HepG2 (cell line): Measurements from ENCODE around the gene TMEM154. TPM values are rescaled to one million over a fixed set of nuclear protein-coding genes. Genes with fewer than 3 reads are reported as not detected.

Source experiments
- ATAC-seq: fragments of 200-7000 bp; cut with Tn5 transposase; 3 replicates; pipeline ENCODE4 v1.9.1; 2020; ENCODE audit warnings: mild to moderate bottlenecking, moderate library complexity
- BruUV-seq: library from RNA; stranded (reverse); fragments of 400-500 nt; replicated peaks from 2 replicates; lab custom pipeline; 2021; lab: Mats Ljungman, UMichigan
- CTCF ChIA-PET: fragments of 300-600 bp; formaldehyde crosslinking; extraction: SDS; loops from one replicate; lab custom pipeline; 2021; ENCODE audit warnings: low total read pairs, inconsistent platforms, low intra/inter-chr PET ratio; lab: Yijun Ruan, JAX
- POLR2A ChIA-PET: fragments of 350-600 bp; sonication (Branson Sonifier 250); formaldehyde crosslinking; loops from one replicate; lab custom pipeline; 2020; ENCODE audit warnings: antibody characterized with exemption, inconsistent platforms; lab: Yijun Ruan, JAX
- DNase-seq: peaks from one replicate; pipeline ENCODE4 v3.0.0-alpha.2; 2015; ENCODE audit warnings: low spot score
- FAIRE-seq: peaks from 3 replicates; lab custom pipeline; 2011; peaks lifted over from hg19 to GRCh38; lab: Jason Lieb, UNC
- H2AFZ ChIP-seq: one replicate; pipeline ENCODE4 v1.6.1; 2011; ENCODE audit warnings: low read length, inconsistent platforms
- H3K27ac ChIP-seq: fragments of 300-600 bp; 3 replicates; pipeline ENCODE4 v1.8.0; 2011; ENCODE audit warnings: mixed run types, mild to moderate bottlenecking, mixed read lengths, low read length, inconsistent platforms; ENCODE audit not compliant: insufficient read depth; ENCODE audit errors: extremely low read length
- H3K27me3 ChIP-seq, 2 experiments: fragments of 200-600 bp in 1 of 2; 2 replicates in 1 of 2; 3 replicates in 1 of 2; pipeline versions ENCODE4 v1.6.0 to v1.8.0; 2011; ENCODE audit warnings: low read length in 2 of 2, mild to moderate bottlenecking in 2 of 2, moderate library complexity in 2 of 2, inconsistent platforms in 1 of 2; ENCODE audit not compliant: insufficient read depth in 2 of 2, control insufficient read depth in 1 of 2
- H3K36me3 ChIP-seq, 2 experiments: fragments of 200-600 bp in 1 of 2; replicated peaks in 1 of 2; 2 replicates in 1 of 2; 3 replicates in 1 of 2; pipeline versions ENCODE4 v1.5.1 to v1.8.0; 2011; ENCODE audit warnings: low read length in 2 of 2, inconsistent platforms in 1 of 2; ENCODE audit not compliant: insufficient read depth in 2 of 2, control insufficient read depth in 1 of 2
- H3K4me1 ChIP-seq: 2 replicates; pipeline ENCODE4 v1.5.1; 2012; ENCODE audit warnings: low read length, inconsistent platforms; ENCODE audit not compliant: insufficient read depth
- H3K4me2 ChIP-seq: 2 replicates; pipeline ENCODE4 v1.6.0; 2011; ENCODE audit warnings: low read depth, low read length, inconsistent platforms
- H3K4me3 ChIP-seq, 3 experiments: fragments of 200-600 bp in 1 of 3; sonication (generic), shearing (Covaris generic) in 1 of 3; replicated peaks in 1 of 3; 2 replicates each; pipeline ENCODE4 v1.5.1; 2011 to 2016; ENCODE audit warnings: low read length in 3 of 3, inconsistent platforms in 2 of 3, low read depth in 2 of 3, mild to moderate bottlenecking in 2 of 3, control low read depth in 1 of 3, mixed read lengths in 1 of 3; ENCODE audit not compliant: insufficient read depth in 1 of 3
- H3K79me2 ChIP-seq: one replicate; pipeline ENCODE4 v1.6.1; 2011; ENCODE audit warnings: low read length, inconsistent platforms; ENCODE audit not compliant: insufficient read depth
- H3K9ac ChIP-seq: 2 replicates; pipeline ENCODE4 v1.6.0; 2011; ENCODE audit warnings: mild to moderate bottlenecking, low read depth, low read length, inconsistent platforms; ENCODE audit not compliant: insufficient read depth
- H3K9me3 ChIP-seq: 2 replicates; pipeline ENCODE4 v1.5.1; 2012; ENCODE audit warnings: mild to moderate bottlenecking, low read length
- H4K20me1 ChIP-seq: 2 replicates; pipeline ENCODE4 v1.6.0; 2011; ENCODE audit warnings: inconsistent platforms, mild to moderate bottlenecking, low read length, moderate library complexity; ENCODE audit not compliant: insufficient read depth
- CENPX ChIP-seq: sonication (generic); formaldehyde crosslinking; IDR thresholded peaks from 2 replicates; pipeline ENCODE4 v1.9.0; 2021; ENCODE audit warnings: mild to moderate bottlenecking, missing genetic modification reagents, moderate library complexity
- GLMP ChIP-seq: sonication (generic); formaldehyde crosslinking; IDR thresholded peaks from 2 replicates; pipeline ENCODE4 v1.9.0; 2021; ENCODE audit warnings: missing genetic modification reagents, mild to moderate bottlenecking, borderline replicate concordance
- HNF4G ChIP-seq, 2 experiments: sonication (generic) in 1 of 2; formaldehyde crosslinking in 1 of 2; IDR thresholded peaks; 2 replicates each; pipeline versions ENCODE4 v1.4.0 to v1.6.1; 2011 to 2020; ENCODE audit warnings: borderline replicate concordance in 2 of 2, low read depth in 2 of 2, mild to moderate bottlenecking in 2 of 2, low read length in 1 of 2, missing genetic modification reagents in 1 of 2, moderate library complexity in 1 of 2
- KAT2B ChIP-seq: fragments of 150-350 bp; IDR thresholded peaks from 2 replicates; pipeline ENCODE4 v1.6.1; 2014; ENCODE audit warnings: low read depth, low read length, borderline replicate concordance
- NFYB ChIP-seq: sonication (generic); formaldehyde crosslinking; IDR thresholded peaks from 2 replicates; pipeline ENCODE4 v1.4.0; 2020; ENCODE audit warnings: missing genetic modification reagents
- PCBP2 ChIP-seq: fragments of 200-400 bp; formaldehyde crosslinking; optimal IDR thresholded peaks from 2 replicates; pipeline ENCODE3; 2018; ENCODE audit warnings: low read length, low read depth; ENCODE audit not compliant: poor library complexity, severe bottlenecking
- SATB2 ChIP-seq: sonication (generic); formaldehyde crosslinking; IDR thresholded peaks from 2 replicates; pipeline ENCODE4 v1.5.0; 2020; ENCODE audit warnings: missing genetic modification reagents
- SKI ChIP-seq: fragments of 450-650 bp; IDR thresholded peaks from one replicate; pipeline ENCODE4 v1.6.1; 2018; ENCODE audit warnings: mild to moderate bottlenecking; ENCODE audit not compliant: partially characterized antibody
- TBL1XR1 ChIP-seq: fragments of 150-350 bp; IDR thresholded peaks from 2 replicates; pipeline ENCODE4 v1.6.1; 2014; ENCODE audit warnings: borderline replicate concordance, low read length; ENCODE audit not compliant: partially characterized antibody
- TCF12 ChIP-seq, 2 experiments: fragments of 450-650 bp in 1 of 2; sonication (generic) in 1 of 2; formaldehyde crosslinking in 1 of 2; IDR thresholded peaks; 2 replicates each; pipeline versions ENCODE4 v1.6.1 to v1.8.0; 2017 to 2022; ENCODE audit warnings: antibody characterized with exemption in 1 of 2, mild to moderate bottlenecking in 1 of 2, missing genetic modification reagents in 1 of 2, moderate library complexity in 1 of 2
- TSC22D2 ChIP-seq: sonication (generic); formaldehyde crosslinking; IDR thresholded peaks from 2 replicates; pipeline ENCODE4 v1.5.1; 2020; ENCODE audit warnings: missing genetic modification reagents, mild to moderate bottlenecking, borderline replicate concordance
- ZFP90 ChIP-seq: sonication (generic); formaldehyde crosslinking; IDR thresholded peaks from 2 replicates; pipeline ENCODE4 v1.8.0; 2022; ENCODE audit warnings: missing genetic modification reagents, mild to moderate bottlenecking, inconsistent platforms, borderline replicate concordance
- ZIK1 ChIP-seq: sonication (generic); formaldehyde crosslinking; IDR thresholded peaks from 2 replicates; pipeline ENCODE4 v1.5.0; 2020; ENCODE audit warnings: mild to moderate bottlenecking, low read depth, missing genetic modification reagents, borderline replicate concordance
- ZNF180 ChIP-seq: sonication (generic); formaldehyde crosslinking; IDR thresholded peaks from 2 replicates; pipeline ENCODE4 v1.4.0; 2020; ENCODE audit warnings: low read depth, missing genetic modification reagents, borderline replicate concordance
- ZNF703 ChIP-seq: sonication (generic); formaldehyde crosslinking; IDR thresholded peaks from 2 replicates; pipeline ENCODE4 v1.5.1; 2020; ENCODE audit warnings: missing genetic modification reagents, mild to moderate bottlenecking, moderate library complexity, borderline replicate concordance
- ZNF710 ChIP-seq: sonication (generic); formaldehyde crosslinking; IDR thresholded peaks from 2 replicates; pipeline ENCODE4 v1.5.0; 2020; ENCODE audit warnings: mild to moderate bottlenecking, missing genetic modification reagents, borderline replicate concordance
- ZNF75D ChIP-seq: sonication (generic); formaldehyde crosslinking; IDR thresholded peaks from 2 replicates; pipeline ENCODE4 v1.8.1; 2023; ENCODE audit warnings: missing genetic modification reagents, mild to moderate bottlenecking, borderline replicate concordance
- WGBS: methylation state at CpG from one replicate; pipeline ENCODE4 v1.1.6; 2017; ENCODE audit warnings: low lambda C conversion rate; 5-methylcytosine and 5-hydroxymethylcytosine counted together
- in situ Hi-C: cut with HindIII; loops from 2 replicates; pipeline ENCODE4 v1.10.0; 2017; ENCODE audit warnings: low pct_unique_long_range_greater_than_20kb; ENCODE audit not compliant: extremely low pct_ligation_motif_present
- intact Hi-C: fragments of 100-400 bp; cut with micrococcal nuclease; formaldehyde crosslinking; loops from one replicate; pipeline ENCODE4 v1.10.0; 2022; ENCODE audit not compliant: unreplicated experiment
- polyA plus RNA-seq, 8 experiments: library from polyadenylated mRNA; depleted of rRNA in 3 of 8; stranded (reverse) in 7 of 8; unstranded in 1 of 8; fragments of >200 nt; fragmentation: Illumina TruSeq in 4 of 8; extraction: Trizol in 4 of 8; gene quantifications; 2 replicates each; pipeline versions ENCODE4 v1.2.1 to v1.2.3, GENCODE V29; 2011 to 2016; ENCODE audit warnings: low read depth in 4 of 8, missing spikeins in 1 of 8, mixed read lengths in 1 of 8; ENCODE audit not compliant: insufficient read depth in 1 of 8
- total RNA-seq, 5 experiments: library from RNA; depleted of rRNA; stranded (reverse); fragments of >200 nt; fragmentation: Illumina TruSeq; extraction: Trizol; gene quantifications; 2 replicates each; pipeline ENCODE4 v1.2.3, GENCODE V29; 2016; ENCODE audit warnings: low read depth in 1 of 5
- TF ChIP-seq, protein P1 (sequence below): sonication (generic); formaldehyde crosslinking; IDR thresholded peaks from 2 replicates; pipeline ENCODE4 v1.4.0; 2020; ENCODE audit warnings: missing genetic modification reagents
- TF ChIP-seq, protein P2 (sequence below): sonication (generic); formaldehyde crosslinking; conservative IDR thresholded peaks from 2 replicates; pipeline ENCODE4 v1.5.0; 2020; ENCODE audit warnings: missing genetic modification reagents

Gene TMEM154
- total and polyA plus RNA-seq, 2 of the 13 experiments (the other 11 are each of a cell fraction or from before 2014, with no cell fraction given): 0.03 TPM; not detected in 1

- TF ChIP-seq TSC22D2 (CRISPR knock-in tag): no peak
- TF ChIP-seq ZFP90 (CRISPR knock-in tag): no peak
- TF ChIP-seq TBL1XR1: no peak
- TF ChIP-seq, protein P1, sequence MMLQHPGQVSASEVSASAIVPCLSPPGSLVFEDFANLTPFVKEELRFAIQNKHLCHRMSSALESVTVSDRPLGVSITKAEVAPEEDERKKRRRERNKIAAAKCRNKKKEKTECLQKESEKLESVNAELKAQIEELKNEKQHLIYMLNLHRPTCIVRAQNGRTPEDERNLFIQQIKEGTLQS (CRISPR knock-in tag): no peak
- TF ChIP-seq HNF4G (IDR thresholded peaks at IDR 0.05; ENCODE audit: borderline replicate concordance, low read depth, low read length): no peak
- TF ChIP-seq HNF4G (CRISPR knock-in tag; IDR thresholded peaks at IDR 0.05; ENCODE audit: borderline replicate concordance, low read depth): no peak
- TF ChIP-seq, protein P2, sequence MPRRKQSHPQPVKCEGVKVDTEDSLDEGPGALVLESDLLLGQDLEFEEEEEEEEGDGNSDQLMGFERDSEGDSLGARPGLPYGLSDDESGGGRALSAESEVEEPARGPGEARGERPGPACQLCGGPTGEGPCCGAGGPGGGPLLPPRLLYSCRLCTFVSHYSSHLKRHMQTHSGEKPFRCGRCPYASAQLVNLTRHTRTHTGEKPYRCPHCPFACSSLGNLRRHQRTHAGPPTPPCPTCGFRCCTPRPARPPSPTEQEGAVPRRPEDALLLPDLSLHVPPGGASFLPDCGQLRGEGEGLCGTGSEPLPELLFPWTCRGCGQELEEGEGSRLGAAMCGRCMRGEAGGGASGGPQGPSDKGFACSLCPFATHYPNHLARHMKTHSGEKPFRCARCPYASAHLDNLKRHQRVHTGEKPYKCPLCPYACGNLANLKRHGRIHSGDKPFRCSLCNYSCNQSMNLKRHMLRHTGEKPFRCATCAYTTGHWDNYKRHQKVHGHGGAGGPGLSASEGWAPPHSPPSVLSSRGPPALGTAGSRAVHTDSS: no peak
- TF ChIP-seq ZNF75D (CRISPR knock-in tag): no peak
- no peak for TF ChIP-seq ZIK1
- TF ChIP-seq NFYB (CRISPR knock-in tag): no peak
- no peak for TF ChIP-seq SATB2
- TF ChIP-seq SKI: no peak
- no peak for TF ChIP-seq ZNF710 (CRISPR knock-in tag)
- no peak for TF ChIP-seq ZNF703 (CRISPR knock-in tag)
- no peak for TF ChIP-seq CENPX (CRISPR knock-in tag)
- TF ChIP-seq PCBP2: no peak
- TF ChIP-seq GLMP (CRISPR knock-in tag): no peak
- TF ChIP-seq KAT2B: no peak
- TF ChIP-seq ZNF180 (CRISPR knock-in tag): no peak
- TF ChIP-seq TCF12 (IDR thresholded peaks at IDR 0.05): no peak
- no peak for TF ChIP-seq TCF12 (CRISPR knock-in tag; IDR thresholded peaks at IDR 0.05)
Measured at GRCh38 chr4:152587127-152587526, 92.7 kb downstream of the TMEM154 start.

More at GRCh38 chr4:152587127-152587526, 92.7 kb downstream of the TMEM154 start:
- in situ Hi-C loops: no loop called here
- Histone ChIP-seq H4K20me1 (no peaks in the 10 kb centered on the region), H3K4me3 (no peak overlapping the region), H3K36me3 (no peaks in the 10 kb centered on the region), H3K4me2 (no peak overlapping the region), H3K27ac (no peak overlapping the region), H3K79me2 (no peaks in the 10 kb centered on the region), H3K27me3 (peaks cover 0 to 21% of the 10 kb centered on the region in 2 experiments; a peak in 4 of 5 replicates), H3K4me1 (peaks cover 35% of the 10 kb centered on the region), H3K9me3 (no peaks in the 10 kb centered on the region), H2AFZ (no peak overlapping the region), H3K9ac (no peak overlapping the region)
- ATAC-seq: no peak
- intact Hi-C loops: no loop called here
- no peak for DNase-seq
- FAIRE-seq: no peak
- ChIA-PET POLR2A (no interaction called here), CTCF (no interaction called here)
- 67% methylated on average over 3 of the region's 3 CpGs for WGBS
- BruUV-seq: no TSS peak
